Osteocyte (in vitro differentiated cells): ENCODE data around the gene ZNF521. TPM values are rescaled to one million over a fixed set of nuclear protein-coding genes. Genes with fewer than 3 reads are reported as not detected.

Experiments
- DNase-seq: peaks from one replicate; pipeline ENCODE4 v3.0.0; 2021; ENCODE audit warnings: mixed read lengths; ENCODE audit not compliant: unreplicated experiment; ENCODE audit errors: extremely low spot score
- H3K27ac Mint-ChIP-seq: one replicate; pipeline ENCODE4 v1.8.0; 2021; ENCODE audit warnings: mild to moderate bottlenecking, mixed read lengths; ENCODE audit not compliant: unreplicated experiment
- H3K27me3 Mint-ChIP-seq: one replicate; pipeline ENCODE4 v1.8.0; 2021; ENCODE audit warnings: mixed read lengths; ENCODE audit not compliant: unreplicated experiment
- H3K36me3 Mint-ChIP-seq: one replicate; pipeline ENCODE4 v1.8.0; 2021; ENCODE audit warnings: mixed read lengths; ENCODE audit not compliant: unreplicated experiment
- H3K4me1 Mint-ChIP-seq: one replicate; pipeline ENCODE4 v1.8.0; 2021; ENCODE audit warnings: mixed read lengths; ENCODE audit not compliant: unreplicated experiment
- H3K4me3 Mint-ChIP-seq: one replicate; pipeline ENCODE4 v1.8.0; 2021; ENCODE audit warnings: mild to moderate bottlenecking, moderate library complexity, mixed read lengths; ENCODE audit not compliant: unreplicated experiment
- H3K9me3 Mint-ChIP-seq: one replicate; pipeline ENCODE4 v1.8.0; 2021; ENCODE audit warnings: mixed read lengths; ENCODE audit not compliant: unreplicated experiment
- total RNA-seq: library from RNA; stranded (reverse); gene quantifications from 2 replicates; pipeline ENCODE4 v1.2.1, GENCODE V29; 2021
- TF ChIP-seq, protein P1 (sequence below): fragments of 200-600 bp; sonication (generic); IDR thresholded peaks from 2 replicates; pipeline ENCODE4 v1.5.0; 2021; ENCODE audit warnings: antibody characterized with exemption, mild to moderate bottlenecking, moderate library complexity

The ZNF521 gene
- total RNA-seq, 1 donor from 2014 or later = 57.1 TPM

DNA sequence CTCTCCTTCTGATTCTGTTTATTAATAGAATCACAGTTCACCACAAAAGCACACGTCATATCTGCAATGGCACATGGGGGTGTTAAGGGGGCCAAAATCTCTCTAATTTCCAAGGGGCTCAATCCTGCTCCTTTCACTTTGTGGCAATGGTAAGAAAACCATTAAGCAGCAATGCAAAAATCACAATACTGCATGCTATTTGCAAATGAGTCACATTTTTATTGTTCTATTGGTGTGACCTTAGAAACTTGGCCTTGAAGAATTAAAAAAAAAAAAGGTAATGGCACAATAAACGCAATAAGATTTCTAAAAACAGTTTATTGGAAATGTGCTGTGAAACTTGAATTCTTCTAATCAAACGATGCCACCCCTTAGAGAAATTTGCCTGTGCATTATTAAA is 251.5 kb downstream of the ZNF521 start:
- peaks cover 31% of the 10 kb centered on the region for H3K4me1 Mint-ChIP-seq
- H3K27ac Mint-ChIP-seq = no peak overlapping the region
- no peaks in the 10 kb centered on the region for H3K9me3 Mint-ChIP-seq
- H3K36me3 Mint-ChIP-seq = peaks cover 3% of the 10 kb centered on the region
- no peak overlapping the region for H3K4me3 Mint-ChIP-seq
- TF ChIP-seq, protein P1, sequence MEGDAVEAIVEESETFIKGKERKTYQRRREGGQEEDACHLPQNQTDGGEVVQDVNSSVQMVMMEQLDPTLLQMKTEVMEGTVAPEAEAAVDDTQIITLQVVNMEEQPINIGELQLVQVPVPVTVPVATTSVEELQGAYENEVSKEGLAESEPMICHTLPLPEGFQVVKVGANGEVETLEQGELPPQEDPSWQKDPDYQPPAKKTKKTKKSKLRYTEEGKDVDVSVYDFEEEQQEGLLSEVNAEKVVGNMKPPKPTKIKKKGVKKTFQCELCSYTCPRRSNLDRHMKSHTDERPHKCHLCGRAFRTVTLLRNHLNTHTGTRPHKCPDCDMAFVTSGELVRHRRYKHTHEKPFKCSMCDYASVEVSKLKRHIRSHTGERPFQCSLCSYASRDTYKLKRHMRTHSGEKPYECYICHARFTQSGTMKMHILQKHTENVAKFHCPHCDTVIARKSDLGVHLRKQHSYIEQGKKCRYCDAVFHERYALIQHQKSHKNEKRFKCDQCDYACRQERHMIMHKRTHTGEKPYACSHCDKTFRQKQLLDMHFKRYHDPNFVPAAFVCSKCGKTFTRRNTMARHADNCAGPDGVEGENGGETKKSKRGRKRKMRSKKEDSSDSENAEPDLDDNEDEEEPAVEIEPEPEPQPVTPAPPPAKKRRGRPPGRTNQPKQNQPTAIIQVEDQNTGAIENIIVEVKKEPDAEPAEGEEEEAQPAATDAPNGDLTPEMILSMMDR = no peak
- no peaks in the 10 kb centered on the region for H3K27me3 Mint-ChIP-seq
- no peak for DNase-seq

DNA sequence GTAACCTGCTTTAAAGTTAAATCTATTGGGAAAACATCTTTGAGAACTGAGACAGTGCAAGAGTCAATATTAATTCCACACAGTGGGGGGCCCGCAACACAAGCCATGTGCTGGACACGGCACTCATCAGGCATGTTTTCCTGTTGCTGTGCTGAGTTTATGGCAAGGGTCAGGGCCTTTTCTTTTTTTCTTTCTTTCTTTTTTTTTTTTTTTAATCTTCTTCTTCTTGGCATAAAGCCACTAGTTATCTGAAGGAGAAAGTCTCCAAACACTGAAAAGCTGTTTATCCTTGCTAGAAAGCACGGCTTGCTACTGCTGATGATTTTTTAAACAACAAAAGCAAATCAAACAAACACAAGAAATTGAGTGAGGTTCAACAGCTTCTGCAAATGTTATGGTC is 252.1 kb downstream of the ZNF521 start:
- TF ChIP-seq, protein P1 = no peak
- DNase-seq = no peak
- H3K9me3 Mint-ChIP-seq = no peaks in the 10 kb centered on the region
- no peak overlapping the region for H3K4me3 Mint-ChIP-seq
- peaks cover 3% of the 10 kb centered on the region for H3K36me3 Mint-ChIP-seq
- H3K4me1 Mint-ChIP-seq = peaks cover 29% of the 10 kb centered on the region
- H3K27me3 Mint-ChIP-seq = no peaks in the 10 kb centered on the region
- peak overlapping the region; percentile 6 for H3K27ac Mint-ChIP-seq

DNA sequence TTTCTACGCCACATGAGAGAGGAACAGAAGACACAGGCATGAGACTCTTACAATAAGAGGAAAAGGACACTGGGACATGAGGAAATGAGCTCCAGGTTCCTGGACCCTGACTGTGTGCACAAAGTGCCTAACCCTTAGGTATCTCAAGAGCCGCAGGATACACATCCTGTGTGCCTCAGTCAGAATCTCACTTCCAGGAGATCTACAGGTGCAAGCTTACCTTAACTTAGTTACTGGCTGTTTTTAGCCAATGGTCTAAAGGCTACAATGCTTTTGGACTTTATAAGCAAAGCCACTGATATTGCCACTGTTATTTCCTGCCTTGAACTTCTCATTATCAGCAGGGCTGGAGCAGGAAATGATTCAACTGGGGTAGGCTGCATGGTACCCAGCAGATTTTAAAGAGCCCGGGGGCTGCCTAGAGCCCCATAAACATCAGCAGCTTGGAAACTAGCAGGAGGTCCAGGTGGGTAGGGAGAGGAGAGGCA is 254.4 kb downstream of the ZNF521 start:
- Mint-ChIP-seq H3K36me3 (peaks cover 3% of the 10 kb centered on the region), H3K4me1 (peaks cover 22% of the 10 kb centered on the region), H3K9me3 (no peaks in the 10 kb centered on the region), H3K27me3 (no peaks in the 10 kb centered on the region), H3K4me3 (no peak overlapping the region), H3K27ac (no peak overlapping the region)
- TF ChIP-seq, protein P1 = no peak
- DNase-seq = no peak

DNA sequence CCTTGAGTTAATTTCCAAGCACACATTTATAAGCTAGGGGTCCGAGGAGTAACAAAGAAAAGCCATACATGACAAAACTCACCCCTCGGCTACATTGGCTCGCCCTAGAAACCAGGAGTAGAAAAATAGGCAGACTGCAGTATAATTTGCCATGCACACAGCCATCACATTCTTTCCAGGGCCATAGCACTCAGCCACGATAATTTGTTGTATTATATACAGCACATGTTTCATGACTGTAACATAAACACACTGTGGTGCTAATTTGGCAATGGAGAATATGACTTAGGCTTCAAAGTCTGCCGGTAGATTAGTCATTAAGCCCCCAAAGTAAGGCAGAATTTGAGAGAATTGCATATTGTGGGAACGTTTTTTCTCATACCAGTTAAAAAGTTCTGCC is 254.9 kb downstream of the ZNF521 start:
- Mint-ChIP-seq H3K27ac (no peak overlapping the region), H3K27me3 (no peaks in the 10 kb centered on the region), H3K4me1 (peaks cover 22% of the 10 kb centered on the region), H3K4me3 (no peak overlapping the region), H3K9me3 (no peaks in the 10 kb centered on the region), H3K36me3 (peaks cover 5% of the 10 kb centered on the region)
- TF ChIP-seq, protein P1 = no peak
- DNase-seq = no peak

DNA sequence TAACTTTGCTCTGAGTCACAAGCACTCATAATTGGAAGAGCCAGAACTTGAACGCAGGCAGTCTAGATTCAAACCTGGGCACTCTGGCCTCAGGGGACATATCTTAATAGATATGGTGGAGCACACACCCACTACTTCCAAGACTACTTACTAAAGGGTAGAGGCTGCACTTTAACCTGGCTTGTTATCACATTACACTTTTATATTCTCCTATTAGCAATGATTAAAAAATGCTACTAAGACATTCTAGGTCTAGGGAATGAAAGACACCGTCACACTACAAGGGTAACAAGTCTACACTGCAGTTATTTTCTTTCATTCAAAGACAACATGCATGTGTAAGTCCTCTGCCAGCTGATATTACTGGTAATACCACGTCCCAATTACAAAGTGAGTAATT is 258.8 kb downstream of the ZNF521 start:
- peaks cover 27% of the 10 kb centered on the region for H3K36me3 Mint-ChIP-seq
- TF ChIP-seq, protein P1 = no peak
- peaks cover 7% of the 10 kb centered on the region for H3K4me1 Mint-ChIP-seq
- H3K27ac Mint-ChIP-seq = no peak overlapping the region
- DNase-seq = no peak
- no peaks in the 10 kb centered on the region for H3K9me3 Mint-ChIP-seq
- H3K27me3 Mint-ChIP-seq = no peaks in the 10 kb centered on the region
- no peak overlapping the region for H3K4me3 Mint-ChIP-seq
